Kidney epithelial cell (primary cell): ENCODE measurements around the gene SLC5A6. TPM values are rescaled to one million over a fixed set of nuclear protein-coding genes. Genes with fewer than 3 reads are reported as not detected.

Experiments used
- DNase-seq: peaks from one replicate; pipeline ENCODE4 v3.0.0-alpha.2; 2010; ENCODE audit warnings: low read depth
- H3K27me3 ChIP-seq: 2 replicates; pipeline ENCODE4 v1.6.0; 2011; ENCODE audit warnings: low read length; ENCODE audit not compliant: control insufficient read depth, insufficient read depth
- H3K36me3 ChIP-seq: 2 replicates; pipeline ENCODE4 v1.5.1; 2011; ENCODE audit warnings: low read length; ENCODE audit not compliant: control insufficient read depth, insufficient read depth
- H3K4me3 ChIP-seq: 2 replicates; pipeline ENCODE4 v1.5.1; 2011; ENCODE audit warnings: low read depth, mild to moderate bottlenecking, control low read depth, low read length
- CTCF ChIP-seq: IDR thresholded peaks from 2 replicates; pipeline ENCODE4 v1.5.1; 2011; ENCODE audit warnings: mild to moderate bottlenecking, moderate library complexity, low read length, control low read depth, inconsistent platforms; ENCODE audit not compliant: insufficient read depth, poor library complexity, severe bottlenecking
- total RNA-seq: library from RNA; depleted of rRNA; stranded (reverse); fragments of >200 nt; gene quantifications from 2 replicates; pipeline ENCODE4 v1.2.3, GENCODE V29; 2015

SLC5A6 gene
- total RNA-seq, 1 donor from 2014 or later: 52.1 TPM

GRCh38 chr2:27247893-27248292 is 35.8 kb upstream of the SLC5A6 start:
- DNase-seq: no peak
- Histone ChIP-seq H3K36me3 (peaks cover 2% of the 10 kb centered on the region), H3K27me3 (peaks cover 24% of the 10 kb centered on the region), H3K4me3 (no peak overlapping the region)
- TF ChIP-seq CTCF: no peak

GRCh38 chr2:27245626-27246025 is 33.6 kb upstream of the SLC5A6 start:
- peaks cover 5% of the 10 kb centered on the region for H3K36me3 ChIP-seq
- H3K4me3 ChIP-seq: no peak overlapping the region
- TF ChIP-seq CTCF: no peak
- peaks cover 12% of the 10 kb centered on the region for H3K27me3 ChIP-seq
- no peak for DNase-seq

GRCh38 chr2:27245116-27245515 is 33.0 kb upstream of the SLC5A6 start:
- no peak for DNase-seq
- TF ChIP-seq CTCF: no peak
- H3K4me3 ChIP-seq: no peak overlapping the region
- peaks cover 7% of the 10 kb centered on the region for H3K27me3 ChIP-seq
- peaks cover 5% of the 10 kb centered on the region for H3K36me3 ChIP-seq

- no peak for DNase-seq
- Histone ChIP-seq H3K27me3 (no peaks in the 10 kb centered on the region), H3K36me3 (peaks cover 7% of the 10 kb centered on the region), H3K4me3 (no peak overlapping the region)
- no peak for TF ChIP-seq CTCF
Observed at GRCh38 chr2:27243391-27244130, 31.5 kb upstream of the SLC5A6 start.

GRCh38 chr2:27242614-27242951 is 30.5 kb upstream of the SLC5A6 start:
- Histone ChIP-seq H3K4me3 (no peak overlapping the region), H3K27me3 (no peaks in the 10 kb centered on the region), H3K36me3 (peaks cover 8% of the 10 kb centered on the region)
- TF ChIP-seq CTCF: no peak
- DNase-seq: no peak
